Hepatic stellate cell (primary cell): Measurements from ENCODE around the gene CPNE5.

Experiments used
- DNase-seq: peaks from one replicate; pipeline ENCODE4 v3.0.0; 2011; ENCODE audit warnings: low spot score

The CPNE5 gene

DNA sequence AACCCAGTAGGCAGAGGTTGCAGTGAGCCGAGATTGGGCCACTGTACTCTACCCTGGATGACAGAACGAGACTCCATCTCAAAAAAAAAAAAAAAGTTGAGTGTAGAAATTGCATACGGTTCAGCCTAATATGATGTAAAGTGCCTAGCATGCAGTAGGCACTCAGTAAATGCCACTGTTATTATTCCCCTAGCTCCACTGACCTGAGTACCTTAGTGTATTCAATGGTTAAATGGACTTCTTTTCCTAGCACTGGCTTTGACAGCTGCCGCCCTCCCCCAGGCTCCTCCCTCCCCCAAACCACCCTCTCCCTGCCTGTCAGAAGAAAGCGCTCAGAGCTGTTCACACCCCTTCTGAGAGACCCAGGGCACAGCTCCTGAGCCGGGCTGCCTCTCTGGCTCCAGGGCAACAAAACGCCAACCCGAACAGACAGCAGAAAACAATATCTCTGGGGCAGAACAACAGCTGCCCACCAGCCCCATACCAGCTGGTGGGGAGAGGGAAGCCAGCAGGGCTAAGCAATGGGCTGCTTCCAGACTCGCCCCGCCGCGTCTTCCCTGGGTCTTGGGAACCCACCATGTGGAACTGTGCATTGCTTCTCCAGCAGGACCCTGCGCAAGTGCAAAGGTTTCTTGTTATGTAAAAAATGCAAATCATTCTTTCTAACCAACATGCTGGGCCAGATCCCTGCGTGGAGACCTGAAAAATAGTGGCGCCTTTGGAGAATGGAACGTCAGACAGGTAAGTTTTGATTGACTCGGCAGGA, 4.5 kb downstream of the CPNE5 start:
- DNase-seq = no peak

DNA sequence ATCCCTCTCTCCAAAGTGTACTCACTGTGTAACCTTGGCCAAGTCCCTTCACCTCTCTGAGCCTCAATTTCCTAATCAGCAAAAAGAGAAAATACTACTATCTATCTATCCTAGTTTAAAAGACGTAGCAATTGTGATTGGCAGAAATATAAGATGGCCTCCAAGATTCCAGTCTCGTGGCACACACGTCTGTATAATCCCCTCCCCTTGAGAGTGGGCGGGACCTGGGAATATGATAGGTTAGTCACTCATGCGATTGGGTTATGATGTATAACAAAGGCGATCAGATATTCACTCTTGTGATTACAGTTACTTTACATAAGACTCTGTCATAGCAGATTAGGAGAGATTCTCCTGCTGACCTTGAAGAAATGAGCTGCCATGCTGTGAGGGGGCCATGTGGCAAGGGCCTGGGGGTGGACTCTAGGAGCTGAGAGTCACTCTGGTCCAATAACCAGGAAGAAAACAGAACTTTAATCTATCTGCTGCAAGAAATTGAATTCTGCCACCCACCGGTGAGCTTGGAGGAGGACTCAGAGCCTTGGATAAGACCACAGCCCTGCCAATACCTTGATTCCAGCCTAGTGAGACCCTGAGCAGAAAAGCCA, 6.0 kb downstream of the CPNE5 start:
- no peak for DNase-seq

DNA sequence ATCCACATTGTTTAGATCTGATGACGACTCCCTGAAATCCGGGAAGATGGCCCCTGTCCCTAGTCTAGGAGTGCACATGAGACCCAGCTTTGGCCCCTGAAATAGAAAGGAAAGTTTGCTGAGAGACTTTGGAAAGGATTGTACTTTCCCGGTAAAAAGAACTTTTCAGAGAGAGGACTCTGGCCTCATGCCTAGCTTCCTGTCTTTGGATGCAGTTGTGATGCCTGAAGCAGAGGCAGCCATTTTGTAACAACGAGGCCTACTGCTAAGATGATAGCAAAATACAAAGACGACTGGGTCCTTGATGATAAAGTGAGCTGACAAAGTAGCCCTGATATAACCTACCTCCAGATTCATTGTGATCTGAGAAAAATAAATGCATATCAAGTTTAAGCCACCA, 6.9 kb downstream of the CPNE5 start:
- DNase-seq = no peak

DNA sequence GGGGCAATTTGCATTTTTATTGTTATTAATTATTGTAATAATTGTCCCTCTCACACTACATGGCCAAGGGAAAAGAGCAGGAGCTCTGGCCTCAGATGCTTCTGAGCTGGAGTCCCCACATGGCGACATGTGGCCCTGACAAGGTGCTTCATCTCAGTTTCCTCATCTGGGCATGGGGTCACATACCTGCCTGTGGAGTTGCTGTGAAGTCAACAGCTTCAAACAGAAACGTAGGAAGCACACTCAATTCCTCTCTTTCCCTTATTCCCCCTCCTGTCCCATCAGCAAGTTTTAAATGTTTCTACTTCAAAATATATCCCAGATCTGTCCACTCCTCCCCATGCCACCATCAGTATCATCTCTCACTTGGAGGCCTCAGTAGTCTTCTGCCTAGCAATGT, 8.7 kb downstream of the CPNE5 start:
- no peak for DNase-seq

DNA sequence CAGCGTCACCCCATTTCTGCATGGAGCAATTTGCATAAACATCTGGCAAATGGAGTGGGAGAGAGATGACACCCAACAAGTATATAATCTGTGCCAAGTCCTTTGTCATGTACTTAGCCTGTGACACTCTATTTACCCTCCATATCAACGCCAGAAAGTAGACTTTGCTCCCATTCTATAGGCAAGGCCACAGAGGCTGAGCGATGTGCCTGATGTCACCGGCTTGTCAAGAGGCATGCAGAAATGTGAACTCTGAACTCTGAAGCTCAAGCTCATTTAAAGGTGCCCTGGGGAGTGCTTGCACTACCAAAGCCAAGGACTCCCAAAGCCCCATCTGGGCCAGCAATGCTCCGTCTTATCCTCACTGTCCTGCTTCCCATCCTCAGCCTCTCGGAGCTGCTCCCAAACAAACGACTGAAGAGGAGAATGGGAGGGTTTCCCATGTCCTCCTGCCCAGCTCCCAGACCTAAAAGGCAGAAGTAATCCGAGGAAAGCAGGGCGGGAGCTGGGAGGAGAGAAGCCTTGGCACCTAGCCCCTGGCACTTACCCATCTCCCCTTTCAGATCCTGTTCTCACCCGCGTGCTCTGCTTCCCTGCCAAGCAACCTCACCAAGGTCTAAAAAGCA, 9.2 kb downstream of the CPNE5 start:
- DNase-seq = no peak

DNA sequence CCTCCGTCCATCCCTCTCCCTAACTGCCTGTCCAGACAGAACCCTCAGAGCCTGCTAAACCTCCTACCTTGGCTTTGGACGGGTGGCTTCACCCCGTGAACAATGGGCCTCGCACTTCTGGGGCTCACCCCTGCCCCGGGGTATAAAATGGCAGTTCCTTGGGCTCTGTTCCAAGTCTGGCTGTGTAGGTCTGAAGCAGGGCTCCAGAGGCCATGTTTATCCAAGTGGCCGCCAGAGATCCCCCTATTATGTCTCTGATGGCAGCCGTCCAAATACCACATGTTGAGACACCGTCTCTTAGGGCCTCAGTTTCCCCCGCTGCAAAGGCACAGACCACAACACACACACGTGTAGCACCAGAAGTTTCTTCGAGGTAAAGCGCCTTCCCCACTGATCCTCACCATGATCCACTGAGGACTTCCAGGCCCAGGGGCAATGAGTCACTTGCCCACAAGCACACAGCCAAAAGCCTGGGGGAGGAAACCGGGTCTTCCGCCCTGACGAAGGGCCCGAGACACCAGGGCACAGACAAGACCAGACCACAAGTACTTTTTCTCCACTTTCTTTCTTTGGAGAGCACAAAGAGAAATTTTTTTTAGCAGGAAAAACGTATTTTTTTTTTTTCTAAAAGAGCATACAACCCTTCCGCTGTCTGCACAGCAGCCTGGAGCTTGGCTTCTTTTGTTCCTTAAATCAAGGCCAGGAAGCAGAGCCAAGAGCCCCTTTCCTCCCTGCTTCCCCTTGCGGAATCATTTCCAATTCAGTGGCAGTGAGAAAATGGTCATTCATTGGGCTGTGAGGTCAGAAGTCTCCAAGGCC, 11.8 kb downstream of the CPNE5 start:
- peak; percentile 79 for DNase-seq

DNA sequence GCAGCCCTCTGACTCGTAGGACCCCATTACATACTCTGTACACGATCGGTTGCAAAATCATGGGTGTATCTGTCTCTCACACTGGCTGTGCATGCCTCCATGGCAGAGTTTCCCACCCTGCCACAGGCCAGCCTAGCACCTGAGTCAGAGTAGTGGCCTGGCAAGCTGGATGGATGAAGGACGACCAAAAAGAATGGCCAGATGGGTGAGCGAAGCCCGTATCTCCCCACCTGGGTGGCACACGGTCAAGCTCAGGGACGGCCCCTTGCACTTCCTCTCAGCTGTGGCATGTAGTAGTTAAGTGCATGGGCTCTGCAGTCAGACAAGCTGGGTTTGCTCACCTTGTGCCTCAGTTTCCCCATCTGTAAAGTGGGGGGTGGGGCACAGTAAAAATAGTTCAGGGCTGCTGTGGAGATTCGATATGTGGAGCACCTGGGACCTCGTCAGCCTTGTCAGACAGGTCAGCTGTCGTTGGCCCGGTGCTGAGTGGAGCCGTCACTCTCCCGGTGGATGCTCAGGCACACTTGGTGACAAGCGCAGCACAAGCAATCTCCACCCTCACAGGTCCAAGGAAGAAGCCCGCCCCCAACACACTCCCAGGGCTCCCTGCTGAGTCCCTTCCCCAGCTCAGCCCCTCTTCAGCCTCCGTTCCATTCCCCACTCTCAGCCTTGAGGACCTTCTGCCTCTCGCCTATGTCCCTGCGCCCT, 12.6 kb downstream of the CPNE5 start:
- no peak for DNase-seq

DNA sequence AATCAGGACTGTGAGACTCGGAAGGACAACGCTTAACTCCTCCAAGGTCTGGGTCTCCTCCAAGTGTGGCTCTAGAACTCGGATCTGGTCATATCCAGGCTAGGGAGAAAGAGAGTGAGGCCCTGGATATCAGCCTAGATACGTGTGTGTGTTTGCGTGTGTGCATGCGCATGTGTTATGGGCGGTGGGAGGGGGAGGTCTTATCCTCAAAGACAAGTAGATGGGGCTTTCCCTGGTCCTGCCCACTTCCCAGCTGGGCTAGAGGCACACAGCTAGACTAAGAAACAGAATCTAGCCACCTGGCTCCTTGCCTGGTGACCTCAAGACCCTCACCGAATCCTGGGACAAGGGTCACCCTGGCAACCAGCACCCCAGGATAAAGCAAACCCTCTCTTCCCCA, 13.2 kb downstream of the CPNE5 start:
- DNase-seq = no peak

DNA sequence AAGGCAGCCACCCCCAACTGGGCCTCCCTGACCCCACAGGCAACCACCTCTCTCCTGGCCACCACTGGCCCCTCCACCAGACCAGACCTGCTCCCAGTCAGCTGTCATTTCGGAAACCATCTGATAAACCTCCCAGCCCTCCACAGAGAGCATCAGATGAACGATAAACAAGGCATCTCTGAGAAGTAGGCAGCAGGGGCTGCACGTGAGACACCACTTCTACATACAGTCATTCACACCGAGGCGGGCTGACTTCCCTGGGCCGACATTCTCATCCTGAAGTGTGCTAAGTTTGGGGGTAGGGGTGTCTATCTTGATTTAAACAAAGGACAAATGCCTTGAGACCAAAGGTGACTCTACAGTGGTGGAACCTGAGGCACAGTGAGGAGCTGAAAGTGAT, 13.8 kb downstream of the CPNE5 start:
- no peak for DNase-seq

DNA sequence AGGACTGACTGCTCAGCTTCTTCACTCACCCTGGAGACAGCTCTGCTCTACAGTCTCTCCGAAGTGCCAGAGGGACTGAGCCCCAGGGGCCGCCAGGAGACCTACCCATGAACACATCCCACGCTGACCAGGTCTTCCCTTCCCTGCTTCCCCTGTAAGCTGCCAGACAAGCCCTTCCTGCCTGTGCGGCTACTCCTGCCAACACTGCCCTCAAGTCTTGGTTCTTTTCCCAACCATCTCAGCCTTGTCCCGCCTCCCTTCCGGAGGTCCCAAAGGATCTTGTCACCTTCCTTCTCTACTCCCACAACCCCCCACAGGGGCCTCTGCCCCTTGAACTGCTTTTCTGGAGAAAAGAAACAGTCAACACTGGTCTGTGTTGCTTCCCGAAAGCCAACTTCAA, 15.0 kb downstream of the CPNE5 start:
- no peak for DNase-seq

DNA sequence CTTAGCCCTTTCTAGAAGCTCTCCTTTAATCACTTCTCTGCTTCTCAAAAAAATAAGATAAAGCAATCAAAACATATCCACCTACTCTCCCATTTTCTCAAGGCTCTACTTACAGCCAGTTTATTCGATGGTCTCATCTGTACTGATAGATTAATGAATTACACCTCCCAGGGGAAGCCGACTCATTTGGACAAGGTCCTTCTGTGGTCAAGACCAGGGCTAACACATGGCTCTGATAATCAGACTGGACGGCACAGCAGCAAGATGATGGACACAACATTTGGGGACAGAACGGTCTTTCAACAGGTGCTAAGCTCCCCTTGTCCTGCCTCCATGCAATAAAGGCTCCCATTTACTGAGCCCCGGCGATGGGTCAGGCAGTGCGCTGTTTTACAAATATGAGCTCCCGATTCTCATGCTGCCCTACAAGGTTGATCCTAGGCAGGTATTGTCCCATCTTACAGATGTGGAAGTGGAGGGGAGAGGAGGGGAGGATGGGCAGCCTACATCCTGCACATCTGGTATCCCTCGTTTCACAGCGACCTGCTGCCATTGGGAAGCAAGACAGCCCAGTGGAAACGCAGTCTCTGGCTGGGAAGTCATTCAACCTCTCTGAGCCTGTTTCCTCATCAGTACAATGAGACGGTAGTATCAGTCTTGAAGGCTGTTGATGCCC, 15.7 kb downstream of the CPNE5 start:
- no peak for DNase-seq

DNA sequence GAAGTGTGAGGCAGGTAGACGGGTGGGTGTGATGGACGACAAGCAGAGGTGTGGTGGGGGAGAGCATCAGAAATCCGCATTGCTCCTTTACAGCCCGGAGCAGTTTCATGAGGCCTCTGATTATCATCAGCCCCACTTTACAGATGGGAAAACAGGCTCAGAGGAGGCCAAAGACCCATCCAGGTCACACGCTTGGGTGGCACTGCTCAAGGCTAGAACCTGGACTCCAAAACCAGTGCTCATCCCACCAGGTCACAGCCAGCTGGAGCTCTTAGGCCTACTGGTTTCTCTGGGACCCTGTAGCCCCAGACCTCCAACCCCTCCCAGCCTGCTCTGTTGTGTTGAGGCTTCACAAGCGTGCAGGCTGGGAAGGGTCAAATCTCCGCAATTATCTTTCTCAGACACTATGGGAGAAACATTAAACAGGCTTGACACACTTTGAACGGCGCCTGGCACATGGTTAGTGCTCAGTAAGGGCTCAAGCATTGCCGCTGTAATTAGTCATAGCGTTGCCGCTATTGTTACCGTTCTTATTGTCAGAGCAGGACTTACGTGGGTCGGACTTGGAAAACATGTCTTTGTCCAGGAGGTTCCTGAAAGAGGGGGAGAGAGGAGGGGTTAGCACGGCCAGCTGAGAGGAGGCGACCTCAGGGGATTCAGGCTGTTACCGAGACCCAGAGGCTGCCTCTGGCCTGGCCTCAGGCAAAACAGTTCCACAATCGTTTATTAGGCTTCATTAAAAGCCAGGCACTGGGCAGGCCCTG, 16.6 kb downstream of the CPNE5 start:
- no peak for DNase-seq

DNA sequence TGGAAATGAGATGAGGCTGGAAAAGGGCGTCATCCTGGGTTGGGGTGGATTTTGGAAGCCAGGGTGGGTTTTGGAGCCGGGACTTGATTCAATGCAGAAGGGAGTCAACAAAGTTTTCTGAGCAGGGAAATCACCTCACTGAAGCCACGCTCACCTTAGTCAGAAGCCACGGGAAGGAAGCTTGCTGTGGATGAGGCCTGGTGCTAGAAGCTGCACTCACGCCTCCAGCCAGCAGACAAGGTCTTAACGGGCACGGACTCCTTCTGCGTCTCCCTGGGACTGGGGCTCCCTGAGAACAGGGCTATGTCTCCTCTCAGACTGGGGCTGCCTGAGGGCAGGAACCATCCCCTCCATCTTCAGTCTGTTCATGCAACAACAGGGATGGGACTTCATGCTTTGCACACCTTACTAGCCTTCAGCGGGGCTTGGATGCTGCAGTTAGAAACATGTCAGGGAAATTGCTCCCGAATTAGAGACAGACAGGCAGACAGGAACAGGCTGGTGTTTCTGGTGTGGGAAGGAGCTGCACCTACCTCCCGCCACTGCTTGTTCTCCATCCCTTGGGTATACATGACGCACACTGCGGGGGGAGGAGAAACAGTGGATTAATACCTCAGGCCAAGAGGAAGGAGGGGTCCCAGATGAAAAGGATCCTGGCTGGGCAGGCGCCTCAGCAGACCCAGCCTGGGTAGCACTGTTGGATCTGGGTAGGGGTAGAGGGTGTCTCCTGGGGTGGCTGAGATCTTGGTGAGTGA, 17.5 kb downstream of the CPNE5 start:
- DNase-seq = no peak

DNA sequence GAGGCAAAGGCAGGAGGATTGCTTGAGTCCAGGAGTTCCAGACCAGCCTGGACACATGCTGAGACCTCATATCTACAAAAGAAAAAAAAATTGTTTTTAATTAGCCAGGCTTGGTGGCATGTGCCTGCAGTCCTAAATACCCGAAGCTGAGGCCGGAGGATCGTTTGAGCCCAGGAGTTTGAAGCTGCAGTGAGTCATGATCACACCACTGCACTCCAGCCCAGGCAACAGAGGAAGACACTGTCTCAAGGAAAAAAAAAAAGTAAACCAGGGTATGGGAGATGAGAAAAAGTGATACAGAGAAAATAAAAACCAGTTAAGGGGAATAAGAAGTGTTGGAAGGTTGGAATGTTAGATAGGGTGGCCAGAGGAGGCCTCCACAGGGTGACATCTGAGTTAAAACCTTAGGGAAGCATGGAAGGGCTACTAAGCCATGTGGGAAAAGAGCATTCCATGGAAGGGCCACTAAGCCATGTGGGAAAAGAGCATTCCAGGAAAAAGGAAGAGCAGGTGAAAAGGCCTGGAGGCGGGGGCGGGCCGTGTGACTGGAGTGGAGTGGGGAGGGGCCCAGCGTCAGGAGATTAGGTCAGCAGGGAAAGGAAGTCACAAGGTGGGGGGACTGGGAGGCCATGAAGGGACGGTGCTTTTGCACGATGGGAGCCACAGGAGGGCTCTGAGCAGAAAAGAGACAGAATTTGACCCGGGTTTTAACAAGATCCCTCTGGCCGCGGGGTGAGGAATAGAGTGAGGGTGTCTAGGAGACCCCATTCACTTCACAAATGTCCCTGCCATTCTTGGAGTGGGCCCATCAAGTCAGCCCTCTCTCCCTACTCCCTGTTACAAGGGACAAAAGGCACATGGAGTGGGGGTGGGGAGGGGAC, 18.3 kb downstream of the CPNE5 start:
- no peak for DNase-seq

DNA sequence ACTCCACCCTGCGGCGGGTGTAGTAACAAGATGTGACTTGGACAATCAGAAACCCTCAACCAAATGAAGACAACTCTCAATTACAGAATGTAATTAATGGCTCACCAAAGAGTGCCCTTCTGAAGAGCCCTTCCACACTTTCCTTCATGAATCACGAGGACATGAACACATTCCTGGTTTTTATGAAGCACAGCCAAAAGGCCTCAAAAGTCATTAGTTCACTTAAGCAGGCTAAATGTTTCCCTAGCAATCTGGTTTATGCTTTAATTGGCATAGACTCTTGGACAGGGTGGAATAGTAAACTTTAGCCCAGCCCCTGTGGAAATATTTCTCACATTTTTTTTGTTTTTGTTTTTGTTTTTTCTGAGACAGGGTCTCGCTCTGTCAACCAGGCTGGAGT, 20.5 kb downstream of the CPNE5 start:
- no peak for DNase-seq

DNA sequence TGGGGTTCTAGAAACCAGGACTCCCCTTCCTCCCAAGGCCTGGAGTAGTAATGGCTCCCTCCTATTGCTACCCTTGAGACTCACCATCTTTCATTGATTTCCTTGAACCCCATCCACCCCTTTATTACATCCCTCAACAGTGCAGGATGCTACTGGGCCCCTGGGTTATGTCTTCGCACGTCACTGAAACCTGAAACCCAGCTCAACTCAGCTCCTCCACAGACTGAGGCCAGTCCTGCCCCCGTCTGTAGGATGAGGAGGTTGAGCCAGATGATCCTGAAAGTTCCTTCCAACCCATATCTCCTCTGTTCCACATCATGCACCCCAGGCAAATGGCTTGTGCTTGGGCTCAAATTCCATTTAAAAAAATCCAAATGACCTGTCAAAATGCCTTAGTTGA, 21.4 kb downstream of the CPNE5 start:
- DNase-seq = no peak

DNA sequence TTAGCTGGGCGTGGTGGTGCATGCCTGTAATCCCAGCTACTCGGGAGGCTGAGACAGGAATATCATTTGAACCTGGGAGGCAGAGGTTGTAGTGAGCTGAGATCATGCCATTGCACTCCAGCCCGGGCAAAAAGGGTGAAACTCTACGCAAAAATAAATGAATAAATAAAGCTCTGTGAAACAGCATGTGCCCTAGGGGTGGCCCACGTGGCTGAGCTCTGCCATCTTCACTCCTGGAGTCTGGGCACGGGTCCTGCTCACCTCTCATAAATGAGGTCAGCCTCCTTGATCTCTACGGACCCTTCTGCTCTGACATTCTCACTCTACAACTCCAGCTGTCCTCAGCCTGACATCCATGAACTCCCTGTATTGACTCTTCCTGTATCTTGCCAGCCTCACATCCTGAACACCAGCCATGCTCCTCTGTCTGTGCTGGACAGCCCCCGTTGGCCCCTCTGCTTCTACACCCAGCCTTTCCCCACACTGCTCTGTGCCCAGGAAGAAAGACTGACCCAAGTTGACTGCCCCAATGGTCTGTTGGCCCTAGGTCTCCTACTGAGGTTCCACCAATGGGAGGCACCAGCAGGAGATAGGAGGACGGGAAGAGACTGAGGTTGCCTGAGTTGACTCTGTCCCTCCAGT, 21.9 kb downstream of the CPNE5 start:
- no peak for DNase-seq

DNA sequence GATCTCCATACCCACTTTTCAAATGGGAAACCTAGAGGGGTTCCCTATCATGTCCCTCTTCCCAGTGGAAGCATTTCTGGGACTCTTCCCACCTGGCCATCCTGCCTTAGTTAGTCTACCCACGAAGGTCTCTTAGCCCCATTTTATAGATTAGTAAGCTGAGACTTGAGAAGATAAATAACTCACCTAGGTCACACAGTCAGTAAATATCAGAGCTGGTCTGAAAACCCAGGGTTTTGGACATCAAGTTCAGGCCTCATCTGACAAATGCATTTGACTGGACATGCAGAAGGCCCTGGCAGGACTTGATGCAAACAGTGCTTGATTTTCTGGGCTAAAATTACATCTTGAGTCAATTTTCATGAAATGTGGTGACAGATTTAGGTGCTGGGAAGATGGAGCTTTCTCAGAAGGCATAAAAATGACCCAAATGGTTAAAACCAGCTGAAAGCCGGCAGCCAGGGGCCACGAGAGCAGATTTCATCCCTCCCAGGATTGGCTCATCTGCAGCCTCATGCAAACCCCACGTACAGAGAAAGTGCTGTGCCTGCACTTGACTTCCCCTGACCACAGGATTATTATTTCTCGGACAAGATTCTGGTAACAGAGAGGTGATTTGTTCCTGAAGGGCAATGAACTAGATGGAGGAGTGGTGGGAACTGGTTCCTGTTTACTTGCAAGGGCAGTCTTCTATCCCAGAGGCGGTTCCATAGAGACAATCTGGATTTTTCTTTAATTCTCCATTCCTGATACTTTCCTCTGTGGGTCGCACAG, 23.1 kb downstream of the CPNE5 start:
- DNase-seq = no peak
